Trophoblast cell (in vitro differentiated cells and primary cell): ENCODE results near the gene CLEC2L.

Experiments used
- DNase-seq, 2 donors: peaks; one replicate each; pipeline ENCODE4 v3.0.0-alpha.2; 2016
- H2AFZ ChIP-seq: 2 replicates; pipeline ENCODE4 v1.6.1; 2013; ENCODE audit warnings: low read length, moderate library complexity, mild to moderate bottlenecking; ENCODE audit not compliant: insufficient read depth, poor library complexity
- H2AK5ac ChIP-seq: 2 replicates; pipeline ENCODE4 v1.6.1; 2013; ENCODE audit warnings: mild to moderate bottlenecking, low read length
- H2BK120ac ChIP-seq: 2 replicates; pipeline ENCODE4 v1.6.1; 2013; ENCODE audit warnings: low read length, mild to moderate bottlenecking, moderate library complexity; ENCODE audit not compliant: insufficient read depth, poor library complexity
- H2BK12ac ChIP-seq: 2 replicates; pipeline ENCODE4 v1.6.1; 2013; ENCODE audit warnings: mild to moderate bottlenecking, low read length, moderate library complexity
- H2BK5ac ChIP-seq: 2 replicates; pipeline ENCODE4 v1.6.1; 2013; ENCODE audit warnings: low read length, low read depth, moderate library complexity, mild to moderate bottlenecking; ENCODE audit not compliant: poor library complexity
- H3K14ac ChIP-seq: 2 replicates; pipeline ENCODE4 v1.6.1; 2013; ENCODE audit warnings: mild to moderate bottlenecking, low read length
- H3K18ac ChIP-seq: 2 replicates; pipeline ENCODE4 v1.6.1; 2013; ENCODE audit warnings: mild to moderate bottlenecking, low read length
- H3K23ac ChIP-seq: 2 replicates; pipeline ENCODE4 v1.6.1; 2013; ENCODE audit warnings: low read length
- H3K27ac ChIP-seq: 2 replicates; pipeline ENCODE4 v1.5.1; 2013; ENCODE audit warnings: low read depth, mild to moderate bottlenecking, inconsistent platforms, low read length, moderate library complexity
- H3K27me3 ChIP-seq: 2 replicates; pipeline ENCODE4 v1.6.1; 2013; ENCODE audit warnings: inconsistent platforms, mild to moderate bottlenecking, low read length, moderate library complexity; ENCODE audit not compliant: insufficient read depth
- H3K36me3 ChIP-seq, 2 experiments: 1 replicate in 1 of 2; 2 replicates in 1 of 2; pipeline ENCODE4 v1.6.1; 2013; ENCODE audit warnings: low read length in 2 of 2, mild to moderate bottlenecking in 2 of 2, moderate library complexity in 1 of 2; ENCODE audit not compliant: insufficient read depth in 2 of 2, control insufficient read depth in 1 of 2
- H3K4ac ChIP-seq: 2 replicates; pipeline ENCODE4 v1.6.1; 2013; ENCODE audit warnings: low read depth, mild to moderate bottlenecking, low read length, moderate library complexity
- H3K4me1 ChIP-seq, 2 experiments: 1 replicate in 1 of 2; 2 replicates in 1 of 2; pipeline ENCODE4 v1.6.1; 2013; ENCODE audit warnings: low read length in 2 of 2, mild to moderate bottlenecking in 2 of 2, moderate library complexity in 1 of 2; ENCODE audit not compliant: insufficient read depth in 2 of 2, control insufficient read depth in 1 of 2
- H3K4me2 ChIP-seq: 2 replicates; pipeline ENCODE4 v1.6.1; 2013; ENCODE audit warnings: inconsistent platforms, mild to moderate bottlenecking, low read length, moderate library complexity
- H3K4me3 ChIP-seq: 2 replicates; pipeline ENCODE4 v1.5.1; 2013; ENCODE audit warnings: mild to moderate bottlenecking, low read depth, low read length, inconsistent platforms
- H3K79me1 ChIP-seq: one replicate; pipeline ENCODE4 v1.6.1; 2013; ENCODE audit warnings: low read length
- H3K79me2 ChIP-seq: 2 replicates; pipeline ENCODE4 v1.6.1; 2013; ENCODE audit warnings: low read length, mild to moderate bottlenecking; ENCODE audit not compliant: control insufficient read depth, insufficient read depth, poor library complexity
- H3K9ac ChIP-seq: 2 replicates; pipeline ENCODE4 v1.6.1; 2013; ENCODE audit warnings: mild to moderate bottlenecking, low read length
- H3K9me3 ChIP-seq: 2 replicates; pipeline ENCODE4 v1.6.1; 2013; ENCODE audit warnings: low read depth, mild to moderate bottlenecking, control low read depth, inconsistent platforms, low read length; ENCODE audit not compliant: insufficient read depth
- H4K12ac ChIP-seq: 2 replicates; pipeline ENCODE4 v1.6.1; 2013; ENCODE audit warnings: low read depth, mild to moderate bottlenecking, low read length, moderate library complexity
- H4K8ac ChIP-seq: 2 replicates; pipeline ENCODE4 v1.6.1; 2013; ENCODE audit warnings: low read depth, mild to moderate bottlenecking, low read length, moderate library complexity
- H4K91ac ChIP-seq: one replicate; pipeline ENCODE4 v1.6.1; 2013; ENCODE audit warnings: low read depth, mild to moderate bottlenecking, low read length, moderate library complexity
- WGBS: extraction: QIAGEN DNeasy Blood & Tissue Kit; methylation state at CpG from one replicate; pipeline ENCODE4 v1.1.7; 2013; ENCODE audit warnings: missing lambda C conversion rate; ENCODE audit not compliant: insufficient read length, insufficient coverage; ENCODE audit errors: extremely low coverage; 5-methylcytosine and 5-hydroxymethylcytosine counted together

CLEC2L gene

DNA sequence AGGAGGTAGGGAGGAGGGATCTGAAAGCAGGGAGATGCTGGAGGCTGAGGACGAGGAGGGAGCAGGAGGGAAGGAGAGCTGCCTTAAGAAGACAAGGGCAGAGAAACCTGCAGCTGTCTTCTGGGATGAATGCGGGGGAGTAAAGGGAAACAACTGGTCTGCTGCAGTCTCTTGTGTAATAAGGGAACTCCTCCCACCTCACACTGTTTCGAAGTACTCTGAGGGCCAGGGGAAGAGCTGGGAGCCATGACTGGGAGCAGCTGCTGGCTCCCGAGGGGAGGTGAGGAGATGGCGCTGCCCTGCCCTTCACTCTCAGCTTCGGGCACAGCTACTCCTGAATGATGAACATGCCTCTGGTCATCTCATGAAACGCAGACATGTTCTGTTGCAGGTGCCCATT lies 65.1 kb downstream of the CLEC2L start:
- no peak overlapping the region for H4K8ac ChIP-seq
- H3K4ac ChIP-seq: no peak overlapping the region
- H2BK5ac ChIP-seq: no peak overlapping the region
- no peak overlapping the region for H3K4me2 ChIP-seq
- no CpG with 5 or more reads among the region's 7 CpGs for WGBS
- DNase-seq: peak in 1 of 2 donors; percentile 35
- H2AK5ac ChIP-seq: no peak overlapping the region
- no peak overlapping the region for H4K91ac ChIP-seq
- H3K14ac ChIP-seq: no peak overlapping the region
- no peak overlapping the region for H4K12ac ChIP-seq
- no peak overlapping the region for H3K4me3 ChIP-seq
- H2BK12ac ChIP-seq: no peak overlapping the region
- no peaks in the 10 kb centered on the region for H3K27me3 ChIP-seq
- H3K23ac ChIP-seq: no peak overlapping the region
- H3K9me3 ChIP-seq: peaks cover 3% of the 10 kb centered on the region
- H3K9ac ChIP-seq: no peak overlapping the region
- no peaks in the 10 kb centered on the region for H3K4me1 ChIP-seq
- no peaks in the 10 kb centered on the region for H3K79me2 ChIP-seq
- H3K27ac ChIP-seq: no peak overlapping the region
- no peaks in the 10 kb centered on the region for H3K79me1 ChIP-seq
- H2BK120ac ChIP-seq: no peak overlapping the region
- H3K36me3 ChIP-seq: peaks cover 1 to 2% of the 10 kb centered on the region in 2 experiments
- no peak overlapping the region for H3K18ac ChIP-seq
- no peak overlapping the region for H2AFZ ChIP-seq

DNA sequence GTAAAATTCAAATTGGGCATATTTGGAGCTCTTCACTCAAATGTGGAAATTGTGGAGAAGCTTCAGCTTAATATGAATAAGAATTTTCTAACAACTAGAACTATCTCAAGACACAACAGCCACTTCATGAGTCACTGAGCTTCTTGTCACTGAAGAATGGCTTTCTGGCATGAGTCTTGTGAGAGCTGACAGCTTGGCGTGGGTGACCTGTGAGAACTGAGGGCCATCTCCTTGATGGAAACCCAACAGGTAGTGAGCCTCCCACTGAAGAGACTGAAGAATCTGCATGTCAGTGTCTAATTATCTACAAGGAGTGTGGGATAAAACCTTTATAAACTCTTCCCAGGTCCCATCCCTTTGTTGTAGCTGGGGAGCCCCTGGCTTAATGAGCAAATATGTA lies 66.0 kb downstream of the CLEC2L start:
- H3K9ac ChIP-seq: no peak overlapping the region
- H3K4ac ChIP-seq: no peak overlapping the region
- no peaks in the 10 kb centered on the region for H3K79me1 ChIP-seq
- H2BK120ac ChIP-seq: no peak overlapping the region
- no peak overlapping the region for H3K18ac ChIP-seq
- H3K9me3 ChIP-seq: peaks cover 3% of the 10 kb centered on the region
- no peaks in the 10 kb centered on the region for H3K79me2 ChIP-seq
- H4K8ac ChIP-seq: no peak overlapping the region
- no peaks in the 10 kb centered on the region for H3K4me1 ChIP-seq
- no peaks in the 10 kb centered on the region for H3K27me3 ChIP-seq
- H2AK5ac ChIP-seq: no peak overlapping the region
- no peak for DNase-seq
- no CpG with 5 or more reads among the region's 1 CpG for WGBS
- H2BK12ac ChIP-seq: no peak overlapping the region
- H2AFZ ChIP-seq: no peak overlapping the region
- H3K27ac ChIP-seq: no peak overlapping the region
- H4K91ac ChIP-seq: no peak overlapping the region
- H4K12ac ChIP-seq: no peak overlapping the region
- no peak overlapping the region for H2BK5ac ChIP-seq
- H3K4me2 ChIP-seq: no peak overlapping the region
- H3K4me3 ChIP-seq: no peak overlapping the region
- H3K36me3 ChIP-seq: peaks cover 0 to 3% of the 10 kb centered on the region in 2 experiments
- no peak overlapping the region for H3K14ac ChIP-seq
- no peak overlapping the region for H3K23ac ChIP-seq

DNA sequence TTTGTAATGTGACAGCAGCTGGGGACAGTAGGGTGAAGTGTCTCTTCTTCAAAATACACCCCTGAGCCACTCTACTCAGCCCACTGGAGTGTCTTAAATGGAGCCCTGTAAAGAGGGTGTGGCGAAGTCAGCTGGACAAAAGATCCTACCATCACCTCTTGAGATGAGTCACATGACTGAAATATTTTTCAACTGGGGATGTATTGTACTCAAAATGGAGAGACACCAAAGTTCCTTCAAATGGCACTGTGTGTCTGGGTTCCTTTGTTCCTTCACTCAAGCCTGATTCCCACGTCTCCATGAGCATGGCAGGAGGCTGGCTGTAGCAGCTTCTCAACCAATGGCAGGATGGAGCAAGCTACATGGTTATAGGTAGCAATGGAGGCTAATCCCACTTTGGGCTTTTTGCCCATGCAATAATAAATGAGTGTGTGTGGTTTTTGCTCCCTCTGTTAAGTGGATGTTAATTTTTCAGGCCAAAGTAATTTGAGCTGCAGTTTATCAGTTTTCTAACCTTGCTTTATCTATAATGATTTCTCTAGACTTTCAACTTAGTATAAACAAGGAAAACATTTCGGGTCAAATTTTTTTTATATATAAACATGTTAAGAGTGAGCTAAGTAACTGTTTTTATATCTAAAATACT lies 68.2 kb downstream of the CLEC2L start:
- H3K4ac ChIP-seq: no peak overlapping the region
- peaks cover 3% of the 10 kb centered on the region for H3K9me3 ChIP-seq
- no peak overlapping the region for H3K23ac ChIP-seq
- H3K79me1 ChIP-seq: no peaks in the 10 kb centered on the region
- no peaks in the 10 kb centered on the region for H3K79me2 ChIP-seq
- no peak overlapping the region for H3K4me2 ChIP-seq
- no peak overlapping the region for H2BK5ac ChIP-seq
- H4K91ac ChIP-seq: no peak overlapping the region
- no peak overlapping the region for H2AFZ ChIP-seq
- DNase-seq: no peak
- H2BK120ac ChIP-seq: no peak overlapping the region
- H4K8ac ChIP-seq: no peak overlapping the region
- peaks cover 8 to 11% of the 10 kb centered on the region in 2 experiments for H3K36me3 ChIP-seq
- H3K14ac ChIP-seq: no peak overlapping the region
- no peak overlapping the region for H3K18ac ChIP-seq
- H3K27ac ChIP-seq: no peak overlapping the region
- H2BK12ac ChIP-seq: no peak overlapping the region
- H2AK5ac ChIP-seq: no peak overlapping the region
- H3K9ac ChIP-seq: no peak overlapping the region
- H4K12ac ChIP-seq: no peak overlapping the region
- no peak overlapping the region for H3K4me3 ChIP-seq
- H3K27me3 ChIP-seq: no peaks in the 10 kb centered on the region
- no peaks in the 10 kb centered on the region for H3K4me1 ChIP-seq
- WGBS: no CpG with 5 or more reads among the region's 3 CpGs

DNA sequence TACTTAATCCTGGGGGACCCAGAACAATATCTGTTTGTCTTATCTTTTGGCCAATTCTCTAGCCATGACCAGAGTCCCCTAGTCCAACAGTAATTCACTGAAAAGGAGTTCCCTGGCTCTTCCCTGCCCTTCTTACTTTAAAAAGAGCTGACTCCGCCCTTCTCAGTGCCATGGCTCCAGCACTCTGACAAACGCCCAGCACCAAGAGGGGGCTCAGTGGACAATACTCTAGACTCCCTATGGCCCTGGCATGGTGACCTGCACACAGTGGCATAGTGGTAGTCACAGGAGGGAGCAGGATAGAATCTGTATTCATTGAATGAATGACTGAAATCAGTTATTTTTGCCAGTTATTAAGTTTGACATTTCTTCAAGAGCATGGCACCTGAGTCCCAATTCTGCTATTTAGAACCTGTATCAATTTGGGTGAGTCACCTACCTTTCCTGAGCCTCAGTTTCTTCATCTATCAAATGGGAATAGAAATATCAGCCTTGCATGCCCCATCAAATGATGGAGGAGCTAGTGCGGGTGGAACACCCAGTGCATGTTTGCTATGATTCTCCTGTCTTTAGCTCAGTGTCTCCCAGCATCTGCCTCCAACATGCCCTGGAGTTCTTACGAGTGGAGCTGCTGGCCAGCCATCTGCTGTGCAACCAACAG lies 69.4 kb downstream of the CLEC2L start:
- H3K4ac ChIP-seq: no peak overlapping the region
- no peak overlapping the region for H3K9ac ChIP-seq
- no peak overlapping the region for H2BK12ac ChIP-seq
- no peak overlapping the region for H3K27ac ChIP-seq
- peaks cover 3% of the 10 kb centered on the region for H3K9me3 ChIP-seq
- no peak overlapping the region for H3K23ac ChIP-seq
- H3K4me3 ChIP-seq: no peak overlapping the region
- no peaks in the 10 kb centered on the region for H3K79me1 ChIP-seq
- H3K79me2 ChIP-seq: no peaks in the 10 kb centered on the region
- H3K4me1 ChIP-seq: no peaks in the 10 kb centered on the region
- H2AK5ac ChIP-seq: no peak overlapping the region
- no peak overlapping the region for H3K14ac ChIP-seq
- no peak overlapping the region for H3K4me2 ChIP-seq
- H2BK5ac ChIP-seq: no peak overlapping the region
- no peaks in the 10 kb centered on the region for H3K27me3 ChIP-seq
- no peak overlapping the region for H2BK120ac ChIP-seq
- DNase-seq: no peak
- H4K12ac ChIP-seq: no peak overlapping the region
- no CpG with 5 or more reads among the region's 4 CpGs for WGBS
- H3K36me3 ChIP-seq: peaks cover 8 to 11% of the 10 kb centered on the region in 2 experiments
- H2AFZ ChIP-seq: no peak overlapping the region
- H3K18ac ChIP-seq: no peak overlapping the region
- no peak overlapping the region for H4K8ac ChIP-seq
- no peak overlapping the region for H4K91ac ChIP-seq
